Measurements from ENCODE around the gene BMAL1.

BMAL1 gene

DNA sequence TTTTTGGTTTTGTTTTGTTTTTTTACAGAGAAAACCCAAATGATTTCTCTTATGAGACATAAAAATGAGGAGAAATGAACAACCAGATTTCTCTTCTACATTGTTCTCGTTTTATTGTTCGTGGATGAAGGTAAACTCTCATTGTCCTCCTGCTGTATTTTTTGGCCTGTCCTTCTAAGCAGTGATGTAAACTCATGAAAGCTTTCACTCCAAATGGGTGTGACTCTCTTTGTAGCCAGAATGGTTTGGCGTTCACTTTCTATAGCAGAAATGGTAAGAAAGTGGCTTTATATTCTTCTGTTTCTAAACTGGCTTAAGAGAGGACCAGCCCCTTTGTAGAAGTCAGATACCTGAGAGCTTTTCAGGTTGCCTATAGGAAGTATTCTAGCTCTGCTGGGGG is 15.5 kb upstream of the BMAL1 start:
- DNase-seq, result no peak

DNA sequence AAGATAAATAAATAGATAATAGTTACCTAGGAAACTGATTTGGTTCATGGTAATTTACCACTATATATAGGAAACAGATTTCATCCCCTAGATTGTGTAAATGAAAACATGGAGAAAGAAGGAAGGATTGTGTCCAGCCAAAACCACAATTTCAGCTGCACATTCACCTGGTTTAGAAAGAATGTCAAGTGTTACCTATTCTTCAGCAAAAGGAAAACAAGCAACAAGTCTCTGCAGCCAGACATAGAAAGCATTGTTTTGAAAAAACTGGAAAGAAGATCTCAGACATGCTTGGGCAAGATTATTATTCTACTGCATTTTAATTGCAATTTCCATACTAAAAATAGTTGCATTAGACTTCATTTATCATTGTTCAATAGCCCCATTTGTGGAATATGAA is 8.8 kb upstream of the BMAL1 start:
- no peak for DNase-seq

GRCh38 chr11:13269775-13270174 is 7.8 kb upstream of the BMAL1 start:
- DNase-seq, result no peak

DNA sequence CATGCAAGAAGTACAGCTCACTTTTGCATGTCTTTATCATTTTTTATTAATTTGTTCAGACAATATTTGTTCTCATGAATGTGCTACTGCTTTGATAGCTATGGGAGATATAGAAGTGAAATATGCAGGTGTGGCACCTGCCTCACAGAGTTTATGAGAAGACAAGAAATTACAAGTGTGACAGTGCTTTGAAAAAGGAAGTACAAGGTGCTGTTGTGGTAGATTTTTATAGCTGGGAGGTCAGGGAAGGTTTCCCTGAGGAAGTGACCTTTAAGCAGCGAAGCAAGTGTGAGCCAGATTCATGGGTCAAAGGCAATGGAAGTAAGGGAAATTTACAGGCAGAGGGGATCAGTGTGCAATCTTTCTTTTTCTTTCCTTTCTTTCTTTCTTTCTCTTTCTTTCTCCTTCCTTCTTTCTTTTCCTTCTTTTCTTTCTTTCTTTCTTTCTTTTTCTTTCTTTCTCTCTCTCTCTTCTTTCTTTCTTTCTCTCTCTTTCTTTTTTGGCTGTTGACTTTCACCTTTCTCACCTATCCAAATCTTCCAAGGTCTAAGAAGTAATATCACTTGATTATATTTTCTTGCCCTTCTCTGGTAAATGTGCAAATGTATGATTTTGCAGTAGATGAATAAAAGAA is 6.4 kb upstream of the BMAL1 start:
- no peak for DNase-seq

- no peak for DNase-seq
Observed at GRCh38 chr11:13276454-13276831, 1.1 kb upstream of the BMAL1 start.

- peak; percentile 98 for DNase-seq
Observed at GRCh38 chr11:13276832-13277767, 490 bp upstream of the BMAL1 start.

DNA sequence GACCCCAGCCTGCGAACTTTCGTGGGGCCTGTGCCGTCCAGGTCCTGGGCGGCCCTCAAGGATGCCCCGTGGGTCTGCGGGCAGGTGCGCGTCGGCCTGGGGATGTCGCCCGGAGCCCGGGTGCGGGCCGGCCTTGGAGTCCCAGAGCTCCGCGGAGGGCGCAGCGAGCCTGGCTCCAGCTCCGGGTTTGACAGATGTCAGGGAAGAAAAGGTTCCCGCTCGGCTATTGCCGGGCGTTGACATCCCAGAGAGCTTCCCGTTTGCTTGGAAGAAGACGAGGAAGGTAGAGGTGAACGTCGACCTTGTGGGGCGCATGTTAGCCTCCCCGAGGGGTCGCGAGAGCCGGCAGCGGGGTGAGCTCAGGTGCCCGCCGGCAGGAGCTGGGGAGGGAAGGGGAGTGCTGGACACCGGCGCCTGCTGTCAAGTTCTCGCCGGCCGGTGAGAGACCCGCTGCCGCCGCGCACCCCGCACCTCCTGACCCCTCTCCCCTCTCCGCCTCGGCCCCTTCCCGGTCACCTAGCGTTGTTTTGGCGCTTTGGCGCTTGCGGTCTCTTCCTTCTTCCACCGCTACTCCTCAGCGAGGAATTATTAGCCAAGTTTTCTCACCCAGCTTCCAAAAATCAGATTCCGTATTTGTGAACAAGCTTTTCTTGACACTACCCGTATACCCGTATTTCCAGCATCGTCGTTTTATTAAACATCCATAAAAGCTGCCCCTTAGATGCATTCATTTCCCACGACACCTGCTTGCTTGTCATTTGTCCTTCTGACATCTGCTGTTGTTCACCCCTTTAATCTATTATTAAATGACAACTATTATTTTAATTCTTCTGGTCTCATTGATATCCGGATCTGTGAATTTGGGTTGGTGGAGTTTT is 1.3 kb downstream of the BMAL1 start:
- no peak for DNase-seq

DNA sequence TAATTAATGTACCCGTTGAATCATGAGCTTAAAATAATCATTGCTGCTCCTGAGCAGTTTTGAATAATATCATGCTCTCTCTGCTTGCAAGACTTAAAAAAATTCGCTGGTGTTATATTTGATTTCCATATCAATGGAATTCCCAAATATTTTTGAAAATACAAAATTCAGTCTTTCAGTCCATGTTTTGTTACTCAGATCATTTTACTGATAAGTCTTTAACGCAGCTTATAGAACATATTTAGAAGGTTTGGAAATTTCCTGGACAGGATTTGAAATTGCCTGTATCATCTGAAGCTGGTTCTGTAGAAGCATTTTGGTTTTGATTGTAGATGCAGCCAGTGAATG is 1.9 kb downstream of the BMAL1 start:
- no peak for DNase-seq

DNA sequence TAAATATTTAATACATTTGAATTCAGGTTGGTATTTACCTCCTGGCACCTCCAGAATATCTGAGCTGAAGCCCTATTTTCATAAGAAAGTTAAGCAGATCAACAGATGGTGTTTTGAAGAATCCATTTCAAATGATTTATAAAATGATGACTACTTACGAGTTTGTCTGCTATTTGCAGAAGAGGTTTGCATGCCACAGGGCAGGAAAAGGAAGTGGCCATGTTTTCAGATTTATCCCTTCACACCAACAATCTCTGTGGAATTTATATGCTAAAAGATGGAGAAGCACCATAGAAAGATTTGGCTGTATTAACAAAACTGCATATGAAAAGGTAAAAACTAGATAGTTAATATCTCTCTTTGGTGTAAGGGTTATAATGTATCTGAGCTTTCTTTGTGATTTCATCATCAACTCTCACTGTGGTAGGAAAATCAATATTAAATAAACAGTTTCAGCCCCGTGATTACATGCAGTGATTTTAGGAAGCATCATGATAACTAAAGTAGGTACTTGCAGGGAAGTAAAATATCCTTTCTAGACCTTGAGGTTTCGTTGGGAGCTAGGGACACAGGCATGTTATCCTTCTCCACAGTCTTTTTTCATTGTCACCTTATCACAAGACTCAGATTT is 2.6 kb downstream of the BMAL1 start:
- no peak for DNase-seq

DNA sequence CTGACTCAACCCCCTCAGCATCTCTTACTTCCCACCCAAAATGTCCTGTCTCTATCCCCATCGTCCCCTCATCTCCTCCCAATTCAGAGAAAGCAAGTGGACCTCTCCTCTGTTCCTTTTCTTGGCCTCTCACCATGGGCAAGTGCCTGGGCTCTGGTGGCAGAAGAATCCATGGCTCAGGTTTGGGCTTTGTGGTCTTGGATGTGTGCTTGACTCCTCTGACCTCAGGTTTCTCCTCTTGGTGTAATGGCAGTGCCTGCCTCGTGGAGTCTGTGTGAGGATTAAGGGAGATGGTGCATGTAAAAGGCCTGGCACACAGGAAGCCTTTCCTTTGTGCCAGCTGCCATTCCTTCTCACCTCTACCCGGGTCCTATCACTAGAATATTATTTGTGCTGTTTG is 3.2 kb downstream of the BMAL1 start:
- DNase-seq, result no peak

GRCh38 chr11:13283636-13284035 is 6.0 kb downstream of the BMAL1 start:
- no peak for DNase-seq

- no peak for DNase-seq
Observed at GRCh38 chr11:13284776-13285588, 7.4 kb downstream of the BMAL1 start.

- no peak for DNase-seq
Observed at GRCh38 chr11:13286279-13286821, 8.8 kb downstream of the BMAL1 start.

DNA sequence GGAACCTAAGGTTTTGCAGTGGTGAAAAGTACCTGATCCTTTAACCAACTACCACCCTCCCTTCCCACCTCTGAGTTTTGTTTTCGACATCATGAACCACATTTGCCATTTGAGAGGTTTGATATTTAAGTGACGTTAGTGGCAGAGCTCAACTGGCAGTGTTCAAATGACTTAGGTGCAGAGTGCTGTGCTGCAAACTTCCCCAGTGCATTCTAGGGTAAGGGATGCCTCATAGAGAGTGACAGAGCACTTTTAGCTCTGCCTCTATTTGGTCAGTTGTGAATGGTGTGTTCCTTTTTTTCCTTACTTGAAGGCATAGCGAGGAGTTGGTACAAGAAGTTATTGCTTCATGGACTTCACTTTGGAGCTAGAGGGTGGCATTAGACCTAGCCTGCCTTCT is 9.4 kb downstream of the BMAL1 start:
- DNase-seq, result no peak

DNA sequence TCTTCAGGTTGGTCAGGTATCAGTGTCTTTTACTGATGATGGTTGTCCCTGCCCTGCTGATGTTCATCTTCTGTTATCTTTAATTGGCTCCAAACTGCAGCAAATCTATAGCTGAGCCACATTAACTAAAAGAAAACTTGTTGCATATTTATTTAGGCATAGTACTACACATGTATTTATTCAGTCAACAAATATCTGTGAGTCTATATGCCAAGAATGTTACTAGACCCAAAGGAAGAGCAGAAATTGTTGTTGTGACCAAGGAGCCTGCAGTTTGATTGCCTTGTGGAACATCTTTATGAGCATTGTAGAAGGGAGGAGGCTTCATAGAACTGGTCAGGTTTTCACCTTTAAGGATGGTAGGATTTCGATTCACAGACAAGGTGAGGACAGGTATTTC is 10.1 kb downstream of the BMAL1 start:
- no peak for DNase-seq

DNA sequence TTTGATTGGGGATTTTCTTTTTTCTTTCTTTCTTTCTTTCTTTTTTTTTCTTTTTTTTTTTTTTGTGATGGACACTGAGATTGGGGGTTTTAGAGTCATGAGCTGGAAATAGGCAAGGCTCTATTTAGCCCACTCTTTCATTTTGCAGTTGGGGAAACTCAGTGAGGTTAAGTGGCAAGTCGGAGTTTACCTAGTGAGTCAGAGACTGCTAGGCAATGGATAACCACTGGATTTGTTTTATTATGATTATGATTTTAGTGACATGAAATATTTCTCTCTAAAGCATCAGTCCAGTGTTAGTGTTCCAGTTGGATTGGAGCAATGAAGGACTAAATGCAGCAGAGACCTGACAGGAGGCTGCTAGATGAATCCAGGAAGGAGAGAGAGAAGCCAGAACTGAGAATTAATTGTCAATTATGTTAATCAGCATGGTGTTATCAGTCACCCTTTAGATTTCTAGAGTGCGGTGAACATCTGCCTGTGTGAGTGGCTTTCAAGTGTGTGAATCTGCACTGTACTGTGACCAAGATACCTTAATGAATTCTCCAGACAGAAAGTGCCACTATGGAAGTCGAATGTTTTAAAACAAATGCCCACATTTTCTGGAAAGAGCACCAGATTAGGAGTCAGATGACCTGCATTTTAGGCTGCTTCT is 10.9 kb downstream of the BMAL1 start:
- DNase-seq, result no peak

DNA sequence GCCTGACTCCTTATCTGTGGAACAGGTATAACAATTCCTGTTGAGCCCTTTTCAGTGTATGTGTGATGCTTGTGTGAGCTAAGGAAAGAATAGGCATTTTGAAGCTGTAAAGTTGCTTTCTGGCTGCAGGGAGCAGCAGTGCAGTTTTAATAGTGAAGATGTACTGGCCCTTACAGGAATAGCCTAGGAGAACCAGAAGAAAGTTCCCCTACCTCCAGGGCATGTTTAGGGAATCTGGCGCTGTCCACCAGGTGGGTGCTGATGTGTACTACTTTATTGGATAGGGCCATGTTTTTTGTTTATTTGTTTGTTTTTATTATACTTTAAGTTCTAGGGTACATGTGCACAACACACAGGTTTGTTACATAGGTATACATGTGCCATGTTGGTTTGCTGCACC is 11.5 kb downstream of the BMAL1 start:
- DNase-seq, result no peak

GRCh38 chr11:13290221-13290980 is 12.8 kb downstream of the BMAL1 start:
- DNase-seq, result no peak

- no peak for DNase-seq
Observed at GRCh38 chr11:13291361-13291760, 13.8 kb downstream of the BMAL1 start.

GRCh38 chr11:13291800-13292199 is 14.2 kb downstream of the BMAL1 start:
- DNase-seq, result no peak

DNA sequence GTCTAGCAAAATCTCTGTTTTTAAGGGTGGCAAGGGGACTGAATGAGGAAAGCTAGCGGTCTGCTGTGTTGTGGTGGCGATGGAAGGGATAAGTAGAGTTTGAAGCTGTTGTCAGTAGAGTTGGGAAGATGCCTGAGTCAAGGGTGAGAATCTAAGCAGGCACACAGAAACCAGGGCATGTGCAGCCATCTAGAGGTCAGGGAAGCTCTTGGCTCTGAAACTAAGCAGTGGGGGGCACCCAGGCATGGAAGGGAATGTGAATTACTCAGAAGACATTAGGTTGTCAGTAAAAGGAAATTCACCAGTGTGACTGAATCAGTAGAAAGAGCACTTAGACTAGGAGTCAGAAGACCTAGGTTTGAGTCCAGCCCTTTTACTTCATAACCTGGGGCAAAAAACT is 15.4 kb downstream of the BMAL1 start:
- DNase-seq, result no peak
